Amygdala (tissue), 56 donors: ENCODE measurements around the gene PJA2.

ENCODE experiments used
- DNase-seq, 56 donors: peaks; one replicate each; lab custom pipeline; 2025; lab: John Stamatoyannopoulos, UW

PJA2 gene

DNA sequence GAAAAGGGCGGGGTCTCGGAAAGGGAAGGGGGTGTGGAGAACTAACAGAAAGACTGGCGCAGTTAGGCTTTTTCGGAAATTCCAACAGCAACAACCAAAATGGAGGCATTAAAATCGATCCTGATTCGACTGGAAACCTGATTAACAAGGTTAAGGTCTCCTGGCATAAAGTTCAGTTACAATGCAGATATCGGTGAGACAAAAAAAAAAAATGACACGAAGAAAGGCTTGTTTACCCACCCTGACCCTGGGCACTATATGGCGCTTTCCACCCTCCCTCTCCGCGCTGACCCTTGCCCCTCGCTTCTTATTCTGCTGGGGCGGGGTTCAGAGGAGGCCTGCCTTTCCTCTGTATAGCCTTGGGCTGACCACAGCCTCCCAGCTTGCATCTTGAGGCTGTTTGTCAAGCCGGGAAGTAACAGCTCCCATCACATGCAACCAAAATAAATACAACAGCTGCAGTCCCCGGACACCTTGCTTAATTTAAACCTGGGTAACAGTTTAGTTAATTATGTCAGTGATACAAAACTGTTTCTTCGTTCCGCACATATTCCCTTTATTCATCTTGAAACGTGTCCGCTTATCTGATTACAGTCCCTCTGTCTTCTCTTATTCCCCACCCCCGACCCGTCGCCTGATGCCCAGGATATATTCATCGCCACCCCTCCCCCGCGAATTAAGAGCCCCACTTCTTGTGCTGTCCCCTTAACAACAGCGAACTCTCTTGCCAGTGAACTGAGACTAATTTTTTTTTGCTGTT lies 795 bp upstream of the PJA2 start:
- peak in 51 of 56 donors; percentile 6 to 83 (median 54) for DNase-seq

- peak in 52 of 56 donors; percentile 23 to 83 (median 62) for DNase-seq
These were observed 557 bp downstream of the PJA2 start for GRCh38 chr5:109408991-109409843.

GRCh38 chr5:109407913-109408312 lies 1.9 kb downstream of the PJA2 start:
- DNase-seq = no peak

DNA sequence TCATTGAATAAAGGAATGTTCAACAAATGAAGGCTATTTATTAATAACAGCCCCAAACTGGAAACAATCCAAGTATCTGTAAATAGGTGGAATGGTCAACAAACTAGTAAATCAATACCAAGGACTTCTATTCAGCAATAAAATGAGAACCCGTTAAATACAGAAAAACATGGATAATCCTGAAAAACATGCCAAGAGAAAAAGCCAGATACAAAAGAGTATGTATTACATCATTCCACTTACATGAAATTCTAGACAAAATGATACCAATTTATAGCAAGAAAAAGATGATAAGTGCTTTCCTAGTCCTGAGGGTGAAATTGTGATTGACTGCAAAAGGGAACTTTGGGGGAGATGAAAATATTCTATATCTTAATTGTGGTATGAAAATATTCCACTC lies 3.1 kb downstream of the PJA2 start:
- DNase-seq = no peak

GRCh38 chr5:109404428-109404960 lies 5.3 kb downstream of the PJA2 start:
- no peak for DNase-seq

DNA sequence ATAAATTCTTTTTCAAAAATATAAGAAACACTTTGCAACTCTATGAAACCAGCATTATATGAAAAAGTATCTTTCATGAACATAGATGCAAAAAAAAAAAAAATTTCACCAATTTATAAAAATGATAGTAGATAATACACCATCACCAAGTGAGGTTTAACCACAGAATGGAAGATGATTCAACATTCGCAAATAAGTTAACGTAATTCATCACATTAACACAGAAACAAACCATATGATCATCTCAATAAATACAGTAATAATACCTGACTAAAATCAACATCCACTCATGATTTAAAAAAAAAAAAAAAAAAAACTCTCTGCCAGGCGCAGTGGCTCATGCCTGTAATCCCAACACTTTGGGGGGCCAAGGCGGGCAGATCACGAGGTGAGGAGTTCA lies 6.3 kb downstream of the PJA2 start:
- DNase-seq = no peak

- peak in 1 of 56 donors; percentile 1 for DNase-seq
These were observed 10.5 kb downstream of the PJA2 start for GRCh38 chr5:109399092-109399759.

GRCh38 chr5:109396965-109397364 lies 12.8 kb downstream of the PJA2 start:
- no peak for DNase-seq

GRCh38 chr5:109394806-109395205 lies 15.0 kb downstream of the PJA2 start:
- no peak for DNase-seq

DNA sequence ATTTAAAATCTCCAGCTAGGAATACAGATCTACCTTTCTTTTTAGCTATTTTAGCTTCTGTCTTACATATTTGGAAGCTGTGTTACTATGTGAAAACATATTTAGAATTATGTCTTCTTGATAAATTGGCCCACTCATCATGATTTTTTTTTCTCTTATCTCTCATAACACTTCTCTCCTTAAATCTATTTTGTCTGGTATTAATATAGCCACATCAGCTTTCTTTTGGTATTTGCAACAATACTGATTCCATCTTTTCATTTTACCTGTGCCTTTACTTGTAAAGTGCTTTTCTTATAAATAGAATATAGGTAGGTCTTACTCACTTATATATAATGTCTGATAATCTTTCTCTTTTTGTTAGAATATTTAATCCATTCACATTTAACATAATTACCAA lies 19.6 kb downstream of the PJA2 start:
- DNase-seq = no peak

DNA sequence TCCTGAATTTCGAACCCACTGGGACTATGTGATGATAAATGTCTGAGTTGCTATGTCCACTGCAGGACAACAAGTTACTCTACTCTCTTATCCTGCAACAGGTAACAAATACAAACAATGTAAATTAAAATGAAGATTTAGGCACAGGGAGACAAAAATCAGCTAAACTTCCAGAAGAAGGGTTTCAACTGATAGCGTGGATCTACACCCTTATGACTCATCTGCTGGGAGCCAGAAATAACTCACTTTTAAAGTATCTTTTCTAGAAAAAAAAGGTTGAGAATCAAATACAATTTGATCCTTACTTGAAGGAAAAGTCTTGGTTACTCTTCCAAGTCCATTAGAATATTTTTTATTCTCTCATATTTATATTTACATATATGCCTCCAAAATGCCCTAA lies 21.4 kb downstream of the PJA2 start:
- no peak for DNase-seq

DNA sequence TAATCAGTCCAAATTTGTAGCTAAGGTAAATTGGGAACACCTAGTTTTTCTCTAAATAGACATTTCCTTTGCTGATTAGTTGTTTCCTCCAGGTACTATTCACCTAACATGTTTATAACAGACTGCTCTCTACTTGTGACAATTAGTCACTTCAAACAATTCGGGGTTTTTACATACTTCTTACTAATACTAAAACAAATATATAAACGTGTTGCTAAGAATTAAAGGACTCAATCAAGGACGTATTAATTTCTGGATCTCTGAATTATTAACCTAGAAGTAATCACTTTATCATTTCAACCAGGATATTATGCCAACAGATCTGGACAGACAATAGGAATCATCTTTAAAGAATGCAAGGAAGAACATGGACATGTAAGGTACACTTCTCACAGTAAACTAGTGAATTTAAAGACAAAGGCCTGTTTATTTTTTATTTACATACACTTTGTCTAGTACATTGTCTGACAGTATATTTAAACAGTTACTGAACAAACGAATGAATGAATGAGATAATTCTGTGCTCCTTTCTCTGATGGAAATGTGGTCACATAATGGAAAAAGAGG lies 22.3 kb downstream of the PJA2 start:
- no peak for DNase-seq

DNA sequence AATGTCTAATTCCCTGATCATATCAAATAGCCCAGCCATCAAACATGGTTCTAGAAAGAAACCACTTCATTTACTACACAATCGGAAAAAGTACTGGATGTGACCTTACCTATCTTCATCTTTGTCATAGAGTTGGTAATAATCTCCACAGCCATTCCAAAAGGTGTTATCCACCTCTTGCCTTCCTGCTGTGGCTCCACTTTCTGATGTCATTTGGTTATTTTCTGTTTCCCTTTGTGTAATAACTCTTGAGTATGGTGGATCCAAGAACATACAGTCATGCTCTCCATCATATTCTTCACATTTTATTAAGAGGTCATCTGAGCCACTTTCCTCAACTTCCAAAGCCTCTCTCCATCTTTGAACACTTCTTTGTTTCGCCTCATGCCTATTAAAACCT lies 31.7 kb downstream of the PJA2 start:
- no peak for DNase-seq

- DNase-seq = no peak
These were observed 35.1 kb downstream of the PJA2 start for GRCh38 chr5:109374625-109375024.

GRCh38 chr5:109373932-109374331 lies 35.8 kb downstream of the PJA2 start:
- no peak for DNase-seq

DNA sequence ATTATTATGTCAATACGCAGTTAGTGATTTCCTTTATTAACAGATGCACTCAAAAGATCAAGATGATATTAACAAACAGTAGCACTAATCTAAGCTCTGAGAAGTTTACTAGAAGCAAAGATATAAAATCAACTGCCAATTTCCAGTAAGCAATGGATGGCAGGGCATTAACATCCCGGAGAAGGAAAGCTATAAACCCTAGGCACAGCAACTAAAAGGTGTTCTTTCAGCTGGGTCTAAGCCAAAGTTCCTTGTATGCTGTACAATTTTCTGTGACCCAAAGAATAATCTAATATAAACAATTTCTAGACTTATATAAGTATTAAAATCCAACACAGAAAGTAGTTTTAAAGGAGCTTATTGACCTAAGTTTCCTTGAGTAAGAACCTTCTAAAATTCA lies 39.4 kb downstream of the PJA2 start:
- DNase-seq = no peak

- DNase-seq = no peak
These were observed 44.1 kb downstream of the PJA2 start for GRCh38 chr5:109365653-109366052.

GRCh38 chr5:109364977-109365376 lies 44.8 kb downstream of the PJA2 start:
- no peak for DNase-seq

DNA sequence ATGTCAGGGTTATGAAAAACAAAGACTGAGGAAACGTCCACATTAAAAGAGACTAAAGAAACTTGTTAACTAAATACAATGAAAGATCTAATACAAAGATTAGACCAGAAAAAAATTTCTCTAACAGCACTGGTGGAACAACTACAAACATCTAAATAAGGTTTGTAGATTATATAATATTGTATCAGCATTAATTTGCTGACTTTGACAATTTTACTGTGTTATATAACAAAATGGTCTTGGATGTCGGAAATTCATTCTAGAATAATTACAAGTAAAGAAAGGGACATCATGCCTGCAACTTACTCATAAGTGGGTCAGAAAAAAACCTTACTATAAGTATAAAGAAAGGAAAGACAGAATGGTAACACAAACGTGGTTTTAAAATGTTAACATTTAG lies 50.1 kb downstream of the PJA2 start:
- DNase-seq = no peak

GRCh38 chr5:109357807-109358206 lies 52.0 kb downstream of the PJA2 start:
- DNase-seq = no peak

DNA sequence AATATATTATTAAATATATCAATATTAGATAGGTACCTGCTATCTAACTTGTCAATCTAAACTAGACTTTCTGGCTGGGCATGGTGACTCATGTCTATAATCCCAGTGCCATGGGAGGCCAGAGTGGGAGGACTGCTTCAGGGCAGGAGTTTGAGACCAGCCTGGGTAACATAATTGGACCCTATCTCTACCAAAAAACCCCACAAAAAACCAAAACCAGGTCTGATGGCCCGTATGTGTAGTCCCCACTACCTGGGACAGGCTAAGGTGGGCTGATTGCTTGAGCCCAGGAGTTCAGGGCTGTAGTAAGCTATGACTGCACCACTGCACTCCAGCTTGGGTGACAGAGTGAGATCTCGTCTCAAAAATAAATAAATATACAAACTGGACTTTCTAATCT lies 55.0 kb downstream of the PJA2 start:
- no peak for DNase-seq
